ENCODE data around the gene NOC2L.
"Not testable (repeated sequence)": the region's sequence is repeated elsewhere in the genome, so short reads cannot be mapped to it uniquely, and the experiment has no call there.

NOC2L gene

DNA sequence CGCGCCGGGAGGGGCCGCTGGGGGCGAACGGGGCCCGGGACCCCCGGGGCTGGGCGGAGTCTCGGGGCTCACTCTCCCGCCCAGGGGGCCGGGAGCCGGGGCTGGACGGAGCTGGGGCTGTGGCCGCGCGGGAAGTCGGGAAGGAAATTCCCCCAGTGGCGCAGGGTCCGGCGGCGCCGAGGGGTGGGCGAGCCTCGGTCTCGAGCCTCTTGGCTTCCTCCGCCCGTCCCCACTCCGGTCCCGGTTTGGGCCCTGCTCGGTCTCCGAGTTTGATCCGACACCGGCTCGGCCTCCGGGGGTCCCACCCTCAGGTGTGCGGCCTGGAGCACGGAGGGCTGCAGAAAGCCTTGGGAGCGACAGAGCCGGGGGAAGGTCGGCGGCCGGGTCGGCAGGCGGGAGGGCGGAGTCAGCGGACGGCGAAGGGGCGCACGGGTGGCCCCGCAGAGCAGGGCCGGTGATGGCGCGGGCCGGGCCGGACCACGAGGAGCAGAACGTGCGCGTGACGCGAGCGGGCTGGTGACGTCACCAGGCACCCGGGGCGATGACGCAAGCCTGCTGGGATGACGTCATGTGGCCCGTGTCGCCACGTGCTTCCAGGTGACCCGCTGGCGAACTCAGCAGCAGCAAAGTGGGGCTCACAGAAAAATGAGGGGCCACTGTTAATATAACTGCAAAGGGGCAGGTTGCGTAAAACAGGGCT, 41.5 kb upstream of the NOC2L start:
- FAIRE-seq (peak; percentile 98), DNase-seq (ENCODE audit: insufficient read length, low spot score) (peak; percentile 75)
- TF ChIP-seq SPI1 (IDR thresholded peaks at IDR 0.05; ENCODE audit: low read depth, low read length) (no peak), POLR2AphosphoS5 (IDR thresholded peaks at IDR 0.05; ENCODE audit: low read depth, low read length) (no peak), POU2F2 (IDR thresholded peaks at IDR 0.05; ENCODE audit: low read depth, low read length) (no peak), POLR2A (IDR thresholded peaks at IDR 0.05; ENCODE audit: low read depth, low read length) (no peak), PAX5 (IDR thresholded peaks at IDR 0.05; ENCODE audit: insufficient read depth, low read length, severe bottlenecking) (no peak), TAF1 (IDR thresholded peaks at IDR 0.05; ENCODE audit: low read depth, low read length) (no peak)

- DNase-seq (ENCODE audit: insufficient read length, low spot score) = no peak
- TF ChIP-seq TAF1 (IDR thresholded peaks at IDR 0.05; ENCODE audit: low read depth, low read length) = no peak
- FAIRE-seq = peak; percentile 54
Measured at GRCh38 chr1:999725-1000356, 40.8 kb upstream of the NOC2L start, which contains the start of gene HES4. TSS of gene HES4 (minus strand) at chr1:1000097. CDS start at chr1:999973, 124 bp downstream.

DNA sequence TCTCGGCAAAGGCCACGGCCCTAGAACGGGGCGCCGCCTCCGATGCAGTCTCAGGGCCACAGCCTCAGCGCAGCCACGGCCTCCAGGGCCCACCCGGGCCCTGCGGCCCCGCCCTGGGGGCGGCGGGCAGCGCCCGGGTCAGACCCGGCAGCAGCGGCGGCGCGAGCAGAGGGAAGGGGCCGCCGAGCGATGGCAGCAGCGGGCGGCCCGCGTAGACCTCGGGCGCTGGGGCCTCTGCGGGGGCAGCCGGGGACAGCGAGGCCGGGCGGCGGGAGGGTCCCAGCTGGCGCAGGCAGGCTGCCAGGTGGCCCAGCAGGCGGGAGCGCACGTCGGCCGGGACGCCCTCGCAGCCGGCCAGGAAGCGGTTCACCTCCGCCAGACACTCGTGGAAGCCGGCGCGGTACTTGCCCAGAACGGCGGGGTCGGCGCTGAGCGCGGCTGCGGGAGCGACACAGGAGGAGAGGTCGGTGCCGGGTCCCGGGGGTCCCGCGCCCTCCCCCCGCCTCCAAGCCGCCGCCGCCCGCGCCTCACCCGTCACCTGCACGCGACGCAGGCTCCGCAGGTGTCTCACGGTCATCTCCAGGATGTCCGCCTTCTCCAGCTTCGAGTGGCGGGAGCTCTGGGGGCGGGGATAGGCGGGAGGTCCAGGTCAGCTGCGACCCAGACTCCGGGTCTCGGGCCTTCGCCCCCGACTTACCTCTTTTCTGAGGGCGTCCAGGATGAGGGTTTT, 40.1 kb upstream of the NOC2L start:
- FAIRE-seq (no peak), DNase-seq (ENCODE audit: insufficient read length, low spot score) (no peak)
- TF ChIP-seq PAX5 (IDR thresholded peaks at IDR 0.05; ENCODE audit: insufficient read depth, low read length, severe bottlenecking) (no peak), SPI1 (IDR thresholded peaks at IDR 0.05; ENCODE audit: low read depth, low read length) (no peak), TAF1 (IDR thresholded peaks at IDR 0.05; ENCODE audit: low read depth, low read length) (no peak), POU2F2 (IDR thresholded peaks at IDR 0.05; ENCODE audit: low read depth, low read length) (no peak), POLR2AphosphoS5 (IDR thresholded peaks at IDR 0.05; ENCODE audit: low read depth, low read length) (no peak), POLR2A (IDR thresholded peaks at IDR 0.05; ENCODE audit: low read depth, low read length) (no peak)

- TF ChIP-seq POU2F2 (IDR thresholded peaks at IDR 0.05; ENCODE audit: low read depth, low read length) = no peak
- TF ChIP-seq POLR2AphosphoS5 (IDR thresholded peaks at IDR 0.05; ENCODE audit: low read depth, low read length) = no peak
- no peak for TF ChIP-seq POLR2A (IDR thresholded peaks at IDR 0.05; ENCODE audit: low read depth, low read length)
- TF ChIP-seq PAX5 (IDR thresholded peaks at IDR 0.05; ENCODE audit: insufficient read depth, low read length, severe bottlenecking) = no peak
- no peak for TF ChIP-seq SPI1 (IDR thresholded peaks at IDR 0.05; ENCODE audit: low read depth, low read length)
- TF ChIP-seq TAF1 (IDR thresholded peaks at IDR 0.05; ENCODE audit: low read depth, low read length) = no peak
- FAIRE-seq (no peak), DNase-seq (ENCODE audit: insufficient read length, low spot score) (no peak)
Measured at GRCh38 chr1:998745-998994, 39.6 kb upstream of the NOC2L start.

DNA sequence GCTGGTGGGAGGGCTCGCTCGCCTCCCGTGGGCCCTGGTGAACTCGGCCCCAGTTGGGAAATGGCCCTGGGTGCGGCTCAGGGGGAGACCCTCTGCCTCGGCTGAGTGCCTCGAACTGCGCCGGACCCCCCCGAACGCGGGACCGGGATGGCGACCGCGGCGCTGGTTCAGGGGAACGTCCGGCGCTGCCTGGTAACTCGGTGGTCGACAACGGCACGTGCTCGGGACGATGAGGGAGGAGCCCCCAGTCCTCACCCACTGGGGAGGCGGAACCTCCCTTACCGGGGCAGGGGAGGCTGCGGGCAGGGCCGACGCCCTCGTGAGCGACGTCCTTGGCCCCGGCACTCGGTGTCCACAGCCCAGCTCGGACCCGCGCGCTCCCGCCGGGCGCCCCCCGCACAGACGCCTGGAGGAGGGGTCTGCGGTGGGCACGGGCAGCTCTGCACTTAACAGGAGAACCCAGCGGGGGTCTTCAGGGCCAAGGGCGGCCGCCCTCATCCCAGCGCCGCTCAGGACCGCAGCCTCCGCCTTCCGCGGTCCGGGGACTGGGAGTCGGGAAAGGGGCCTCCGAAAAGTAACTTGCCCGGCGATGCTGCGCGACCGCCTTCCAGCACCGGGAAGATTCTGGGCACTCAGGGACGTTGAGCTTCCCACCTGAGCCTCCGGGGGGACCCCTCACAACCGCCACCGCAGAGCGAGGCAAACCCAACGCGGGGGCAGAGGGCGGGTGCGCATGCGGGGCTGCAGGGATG, 39.1 kb upstream of the NOC2L start:
- no peak for FAIRE-seq
- DNase-seq (ENCODE audit: insufficient read length, low spot score) = no peak
- TF ChIP-seq POU2F2 (IDR thresholded peaks at IDR 0.05; ENCODE audit: low read depth, low read length) (no peak), TAF1 (IDR thresholded peaks at IDR 0.05; ENCODE audit: low read depth, low read length) (no peak), PAX5 (IDR thresholded peaks at IDR 0.05; ENCODE audit: insufficient read depth, low read length, severe bottlenecking) (no peak), POLR2AphosphoS5 (IDR thresholded peaks at IDR 0.05; ENCODE audit: low read depth, low read length) (no peak), POLR2A (IDR thresholded peaks at IDR 0.05; ENCODE audit: low read depth, low read length) (no peak), SPI1 (IDR thresholded peaks at IDR 0.05; ENCODE audit: low read depth, low read length) (no peak)

DNA sequence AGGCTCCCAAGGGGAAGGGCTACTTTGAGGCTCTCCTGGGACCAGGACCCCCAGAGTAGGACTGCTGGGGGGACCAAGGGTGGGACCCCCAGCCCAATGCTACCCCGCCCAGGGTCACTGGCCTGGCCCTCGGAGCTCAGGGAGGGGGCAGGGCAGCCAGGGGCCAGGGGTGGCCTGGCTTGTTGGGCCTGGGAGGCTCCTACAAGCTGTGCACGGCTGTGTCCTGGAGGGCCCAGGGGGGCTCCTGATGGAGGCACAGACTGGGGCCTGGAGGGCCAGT, 38.6 kb upstream of the NOC2L start:
- no peak for TF ChIP-seq PAX5 (IDR thresholded peaks at IDR 0.05; ENCODE audit: insufficient read depth, low read length, severe bottlenecking)
- no peak for TF ChIP-seq TAF1 (IDR thresholded peaks at IDR 0.05; ENCODE audit: low read depth, low read length)
- no peak for TF ChIP-seq POU2F2 (IDR thresholded peaks at IDR 0.05; ENCODE audit: low read depth, low read length)
- no peak for TF ChIP-seq POLR2AphosphoS5 (IDR thresholded peaks at IDR 0.05; ENCODE audit: low read depth, low read length)
- no peak for TF ChIP-seq SPI1 (IDR thresholded peaks at IDR 0.05; ENCODE audit: low read depth, low read length)
- no peak for TF ChIP-seq POLR2A (IDR thresholded peaks at IDR 0.05; ENCODE audit: low read depth, low read length)
- DNase-seq (ENCODE audit: insufficient read length, low spot score) (no peak), FAIRE-seq (no peak)

- TF ChIP-seq POLR2A (IDR thresholded peaks at IDR 0.05; ENCODE audit: low read depth, low read length) = no peak
- TF ChIP-seq SPI1 (IDR thresholded peaks at IDR 0.05; ENCODE audit: low read depth, low read length) = no peak
- TF ChIP-seq TAF1 (IDR thresholded peaks at IDR 0.05; ENCODE audit: low read depth, low read length) = no peak
- no peak for TF ChIP-seq POLR2AphosphoS5 (IDR thresholded peaks at IDR 0.05; ENCODE audit: low read depth, low read length)
- no peak for TF ChIP-seq POU2F2 (IDR thresholded peaks at IDR 0.05; ENCODE audit: low read depth, low read length)
- no peak for TF ChIP-seq PAX5 (IDR thresholded peaks at IDR 0.05; ENCODE audit: insufficient read depth, low read length, severe bottlenecking)
- DNase-seq (ENCODE audit: insufficient read length, low spot score) (no peak), FAIRE-seq (no peak)
Measured at GRCh38 chr1:996851-997712, 38.0 kb upstream of the NOC2L start.

DNA sequence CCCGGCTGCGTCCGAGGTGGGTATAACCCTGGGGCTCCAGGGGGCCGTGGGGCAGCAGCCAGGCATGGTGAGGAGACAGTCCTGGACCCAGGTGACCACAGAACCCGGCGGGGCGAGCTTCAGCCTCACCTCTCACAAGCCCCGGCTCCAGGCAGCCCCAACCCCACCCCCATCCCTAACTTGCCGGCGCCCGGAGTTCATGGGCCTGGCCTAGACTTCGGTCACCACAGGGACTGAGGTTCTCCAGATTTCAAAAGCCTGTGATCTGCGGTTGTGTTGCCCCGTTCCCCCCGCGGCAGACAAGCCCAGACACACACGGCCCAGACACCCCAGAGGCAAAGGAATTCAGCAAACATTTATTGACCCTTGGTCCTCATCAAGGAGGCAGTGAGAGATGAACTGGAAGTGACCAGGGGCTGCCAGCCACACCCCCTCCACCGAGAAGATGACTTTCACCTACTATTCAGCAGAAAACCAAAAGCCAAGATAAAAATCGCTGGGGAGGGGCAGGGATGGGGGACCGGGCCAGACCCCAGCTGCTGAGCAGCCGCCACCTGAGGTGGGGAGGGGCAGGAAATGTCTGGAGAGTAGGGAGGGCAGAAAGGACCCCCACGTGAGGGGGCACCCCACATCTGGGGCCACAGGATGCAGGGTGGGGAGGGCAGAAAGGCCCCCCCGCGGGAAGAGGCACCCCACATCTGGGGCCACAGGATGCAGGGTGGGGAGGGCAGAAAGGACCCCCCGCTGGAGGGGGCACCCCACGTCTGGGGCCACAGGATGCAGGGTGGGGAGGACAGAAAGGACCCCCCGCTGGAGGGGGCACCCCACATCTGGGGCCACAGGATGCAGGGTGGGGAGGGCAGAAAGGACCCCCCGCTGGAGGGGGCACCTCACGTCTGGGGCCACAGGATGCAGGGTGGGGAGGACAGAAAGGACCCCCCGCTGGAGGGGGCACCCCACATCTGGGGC, 36.9 kb upstream of the NOC2L start:
- no peak for FAIRE-seq
- DNase-seq (ENCODE audit: insufficient read length, low spot score) = no peak
- TF ChIP-seq POU2F2 (IDR thresholded peaks at IDR 0.05; ENCODE audit: low read depth, low read length) (no peak), TAF1 (IDR thresholded peaks at IDR 0.05; ENCODE audit: low read depth, low read length) (no peak), POLR2AphosphoS5 (IDR thresholded peaks at IDR 0.05; ENCODE audit: low read depth, low read length) (no peak), SPI1 (IDR thresholded peaks at IDR 0.05; ENCODE audit: low read depth, low read length) (no peak), PAX5 (IDR thresholded peaks at IDR 0.05; ENCODE audit: insufficient read depth, low read length, severe bottlenecking) (no peak), POLR2A (IDR thresholded peaks at IDR 0.05; ENCODE audit: low read depth, low read length) (no peak)

- not testable (repeated sequence) for DNase-seq (ENCODE audit: insufficient read length, low spot score); FAIRE-seq
Measured at GRCh38 chr1:994546-994945, 35.5 kb upstream of the NOC2L start.
